ENCODE data around the gene MAT2A. TPM values are rescaled to one million over a fixed set of nuclear protein-coding genes. Genes with fewer than 3 reads are reported as not detected.
A peak's percentile ranks its signal among the peaks of the same experiment; 100 is the strongest.
"Not testable (repeated sequence)": the region's sequence is repeated elsewhere in the genome, so short reads cannot be mapped to it uniquely, and the experiment has no call there.

The MAT2A gene
- polyA plus RNA-seq, 1 donor, result 188 TPM

- DNase-seq, result no peak
These were observed 9.1 kb downstream of the MAT2A start for GRCh38 chr2:85547859-85548607.

GRCh38 chr2:85548608-85548900, 9.6 kb downstream of the MAT2A start:
- no peak for DNase-seq

- no peak for DNase-seq
These were observed 10.1 kb downstream of the MAT2A start for GRCh38 chr2:85549095-85549494.

GRCh38 chr2:85549826-85550225, 10.9 kb downstream of the MAT2A start:
- DNase-seq, result no peak

GRCh38 chr2:85550486-85550885, 11.5 kb downstream of the MAT2A start:
- no peak for DNase-seq

- peak; percentile 71 for DNase-seq
These were observed 13.0 kb downstream of the MAT2A start for GRCh38 chr2:85551698-85552678.

- DNase-seq, result no peak
These were observed 14.2 kb downstream of the MAT2A start for GRCh38 chr2:85553184-85553583.

GRCh38 chr2:85554980-85555612, 16.1 kb downstream of the MAT2A start:
- no peak for DNase-seq

GRCh38 chr2:85557130-85557529, 18.2 kb downstream of the MAT2A start:
- DNase-seq, result no peak

GRCh38 chr2:85558160-85558559, 19.2 kb downstream of the MAT2A start:
- DNase-seq, result no peak

GRCh38 chr2:85560403-85560726, 21.4 kb downstream of the MAT2A start:
- DNase-seq, result not testable (repeated sequence)

- DNase-seq, result no peak
These were observed 21.9 kb downstream of the MAT2A start for GRCh38 chr2:85560812-85561279.

- peak; percentile 96 for DNase-seq
These were observed 22.6 kb downstream of the MAT2A start, which contains the start of gene GGCX for GRCh38 chr2:85561280-85562212. Gene GGCX (minus strand): TSS chr2:85561493. CDS start chr2:85561428, 65 bp downstream.

GRCh38 chr2:85564144-85564563, 25.2 kb downstream of the MAT2A start:
- no peak for DNase-seq

GRCh38 chr2:85566265-85566664, 27.3 kb downstream of the MAT2A start:
- DNase-seq, result no peak

- DNase-seq, result no peak
These were observed 36.8 kb downstream of the MAT2A start for GRCh38 chr2:85575739-85576138.

GRCh38 chr2:85577063-85577385, 38.1 kb downstream of the MAT2A start:
- DNase-seq, result no peak

GRCh38 chr2:85577386-85578242, 38.6 kb downstream of the MAT2A start, which contains the start of gene VAMP8:
Gene VAMP8 (plus strand): TSS chr2:85577586. CDS start chr2:85577647, 61 bp downstream.
- no peak for DNase-seq

GRCh38 chr2:85578243-85579180, 39.5 kb downstream of the MAT2A start:
- DNase-seq, result no peak
